Measurements from ENCODE around the gene POU5F1.

Gene POU5F1

GRCh38 chr6:31179042-31179386 lies 8.5 kb upstream of the POU5F1 start:
- no peak overlapping the region for H3K4me3 ChIP-seq (ENCODE audit: low read depth, low read length)
- DNase-seq (ENCODE audit: low read depth): no peak
- TF ChIP-seq, protein P1, sequence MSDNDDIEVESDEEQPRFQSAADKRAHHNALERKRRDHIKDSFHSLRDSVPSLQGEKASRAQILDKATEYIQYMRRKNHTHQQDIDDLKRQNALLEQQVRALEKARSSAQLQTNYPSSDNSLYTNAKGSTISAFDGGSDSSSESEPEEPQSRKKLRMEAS (IDR thresholded peaks at IDR 0.05; ENCODE audit: low read depth, low read length): no peak
- TF ChIP-seq, protein P2, sequence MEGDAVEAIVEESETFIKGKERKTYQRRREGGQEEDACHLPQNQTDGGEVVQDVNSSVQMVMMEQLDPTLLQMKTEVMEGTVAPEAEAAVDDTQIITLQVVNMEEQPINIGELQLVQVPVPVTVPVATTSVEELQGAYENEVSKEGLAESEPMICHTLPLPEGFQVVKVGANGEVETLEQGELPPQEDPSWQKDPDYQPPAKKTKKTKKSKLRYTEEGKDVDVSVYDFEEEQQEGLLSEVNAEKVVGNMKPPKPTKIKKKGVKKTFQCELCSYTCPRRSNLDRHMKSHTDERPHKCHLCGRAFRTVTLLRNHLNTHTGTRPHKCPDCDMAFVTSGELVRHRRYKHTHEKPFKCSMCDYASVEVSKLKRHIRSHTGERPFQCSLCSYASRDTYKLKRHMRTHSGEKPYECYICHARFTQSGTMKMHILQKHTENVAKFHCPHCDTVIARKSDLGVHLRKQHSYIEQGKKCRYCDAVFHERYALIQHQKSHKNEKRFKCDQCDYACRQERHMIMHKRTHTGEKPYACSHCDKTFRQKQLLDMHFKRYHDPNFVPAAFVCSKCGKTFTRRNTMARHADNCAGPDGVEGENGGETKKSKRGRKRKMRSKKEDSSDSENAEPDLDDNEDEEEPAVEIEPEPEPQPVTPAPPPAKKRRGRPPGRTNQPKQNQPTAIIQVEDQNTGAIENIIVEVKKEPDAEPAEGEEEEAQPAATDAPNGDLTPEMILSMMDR (IDR thresholded peaks at IDR 0.05; ENCODE audit: low read depth, low read length): no peak
- no peak for TF ChIP-seq MYC (IDR thresholded peaks at IDR 0.05; ENCODE audit: low read depth, low read length)
- TF ChIP-seq POLR2A (IDR thresholded peaks at IDR 0.05; ENCODE audit: extremely low read depth, insufficient read length): no peak

DNA sequence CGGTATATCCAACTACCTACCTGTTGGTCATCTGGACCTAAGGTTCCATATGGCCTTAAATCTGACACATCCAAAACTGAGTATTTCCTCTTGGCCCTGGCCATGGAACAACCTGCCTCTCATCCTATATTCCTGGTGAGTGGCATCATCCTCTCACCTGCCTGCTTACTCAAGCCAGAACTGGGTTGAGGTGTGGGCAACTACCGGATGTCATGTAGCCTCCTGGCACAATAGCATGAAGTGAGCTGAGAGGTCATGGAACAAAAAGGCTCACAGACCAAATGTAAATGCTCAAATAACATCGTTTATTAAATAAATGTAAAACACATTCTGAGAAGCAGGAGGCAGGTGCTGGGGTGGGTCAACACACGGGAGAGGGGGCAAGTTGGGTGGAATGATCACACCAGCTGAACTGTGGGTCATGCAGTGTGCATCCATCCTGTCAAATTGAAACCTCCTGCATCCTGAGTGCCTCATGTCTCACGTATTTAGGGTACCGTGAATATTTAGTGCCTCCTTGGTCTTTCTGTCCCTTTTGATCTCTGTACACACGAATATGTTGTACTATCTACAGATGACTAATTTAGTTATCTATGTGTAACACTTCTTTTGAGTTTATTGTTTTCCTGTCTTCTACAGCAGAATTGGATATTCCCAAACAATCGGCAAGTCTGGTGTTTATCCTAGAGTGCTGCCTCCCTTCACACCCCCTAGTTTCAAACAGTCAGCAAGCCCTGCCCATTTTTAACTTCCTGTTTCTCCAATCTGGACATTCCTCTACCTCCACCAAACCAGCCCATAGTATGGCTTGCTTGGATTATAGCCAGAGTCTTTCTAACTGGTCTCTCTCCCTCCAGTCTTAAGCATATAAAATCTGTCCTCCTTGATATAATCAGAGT lies 7.9 kb upstream of the POU5F1 start:
- no peak overlapping the region for H3K4me3 ChIP-seq (ENCODE audit: low read depth, low read length)
- no peak for DNase-seq (ENCODE audit: low read depth)
- no peak for TF ChIP-seq POLR2A (IDR thresholded peaks at IDR 0.05; ENCODE audit: extremely low read depth, insufficient read length)
- TF ChIP-seq, protein P2 (IDR thresholded peaks at IDR 0.05; ENCODE audit: low read depth, low read length): no peak
- TF ChIP-seq, protein P1 (IDR thresholded peaks at IDR 0.05; ENCODE audit: low read depth, low read length): no peak
- TF ChIP-seq MYC (IDR thresholded peaks at IDR 0.05; ENCODE audit: low read depth, low read length): no peak

- no peak for DNase-seq (ENCODE audit: low read depth)
- TF ChIP-seq POLR2A (IDR thresholded peaks at IDR 0.05; ENCODE audit: extremely low read depth, insufficient read length) (no peak), MYC (IDR thresholded peaks at IDR 0.05; ENCODE audit: low read depth, low read length) (no peak)
- TF ChIP-seq, protein P2 (IDR thresholded peaks at IDR 0.05; ENCODE audit: low read depth, low read length): no peak
- TF ChIP-seq, protein P1 (IDR thresholded peaks at IDR 0.05; ENCODE audit: low read depth, low read length): no peak
Measured at GRCh38 chr6:31175971-31176370, 5.5 kb upstream of the POU5F1 start.

DNA sequence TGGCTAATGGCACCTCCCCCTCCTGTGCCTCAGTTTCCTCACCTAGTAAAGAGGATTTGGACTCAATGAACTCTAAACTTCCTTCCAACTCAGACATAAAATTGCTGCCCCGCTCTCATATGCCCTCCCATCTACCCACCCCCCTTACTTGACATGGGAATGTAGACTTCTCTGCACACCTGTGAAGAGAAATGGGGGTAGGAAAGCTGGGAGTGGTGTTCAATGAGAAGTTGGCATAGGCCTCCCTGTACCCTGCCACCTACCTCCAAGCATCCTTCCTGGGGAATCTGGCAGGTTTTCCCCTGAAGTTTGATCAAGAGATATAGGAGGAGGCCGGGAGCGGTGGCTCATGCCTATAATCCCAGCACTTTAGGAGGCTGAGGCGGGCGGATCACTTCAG lies 3.9 kb upstream of the POU5F1 start:
- H3K4me3 ChIP-seq (ENCODE audit: low read depth, low read length): no peak overlapping the region
- no peak for DNase-seq (ENCODE audit: low read depth)
- TF ChIP-seq, protein P2 (IDR thresholded peaks at IDR 0.05; ENCODE audit: low read depth, low read length): no peak
- no peak for TF ChIP-seq POLR2A (IDR thresholded peaks at IDR 0.05; ENCODE audit: extremely low read depth, insufficient read length)
- TF ChIP-seq MYC (IDR thresholded peaks at IDR 0.05; ENCODE audit: low read depth, low read length): no peak
- TF ChIP-seq, protein P1 (IDR thresholded peaks at IDR 0.05; ENCODE audit: low read depth, low read length): no peak

More at GRCh38 chr6:31175971-31176370, 5.5 kb upstream of the POU5F1 start:
- H3K4me3 ChIP-seq (ENCODE audit: low read depth, low read length): no peak overlapping the region

GRCh38 chr6:31173406-31173805 lies 2.9 kb upstream of the POU5F1 start:
- TF ChIP-seq POLR2A (IDR thresholded peaks at IDR 0.05; ENCODE audit: extremely low read depth, insufficient read length): no peak
- TF ChIP-seq, protein P2 (IDR thresholded peaks at IDR 0.05; ENCODE audit: low read depth, low read length): no peak
- TF ChIP-seq MYC (IDR thresholded peaks at IDR 0.05; ENCODE audit: low read depth, low read length): no peak
- TF ChIP-seq, protein P1 (IDR thresholded peaks at IDR 0.05; ENCODE audit: low read depth, low read length): no peak
- no peak overlapping the region for H3K4me3 ChIP-seq (ENCODE audit: low read depth, low read length)
- no peak for DNase-seq (ENCODE audit: low read depth)

Data from NB4 (cell line).